NCI-H2196 treated with DMSO at 0.1 percent for 48 hours (cell line): ENCODE data around the gene SYCP1.
"Not testable (repeated sequence)": the region's sequence is repeated elsewhere in the genome, so short reads cannot be mapped to it uniquely, and the experiment has no call there.

Source experiments
- DNase-seq: peaks from one replicate; lab custom pipeline; 2025; ENCODE audit not compliant: unreplicated experiment; lab: John Stamatoyannopoulos, UW

SYCP1 gene

GRCh38 chr1:114976891-114977290 is 122.2 kb downstream of the SYCP1 start:
- no peak for DNase-seq

GRCh38 chr1:114979278-114979891 is 124.7 kb downstream of the SYCP1 start:
- DNase-seq: no peak

GRCh38 chr1:114982251-114982650 is 127.6 kb downstream of the SYCP1 start:
- DNase-seq: no peak

GRCh38 chr1:114986286-114986685 is 131.6 kb downstream of the SYCP1 start:
- no peak for DNase-seq

- DNase-seq: no peak
Measured at GRCh38 chr1:114988095-114988494, 133.4 kb downstream of the SYCP1 start.

GRCh38 chr1:114997510-114998289 is 143.0 kb downstream of the SYCP1 start:
- DNase-seq: no peak

GRCh38 chr1:115006191-115006590 is 151.5 kb downstream of the SYCP1 start:
- DNase-seq: no peak

GRCh38 chr1:115012006-115012405 is 157.3 kb downstream of the SYCP1 start:
- DNase-seq: no peak

GRCh38 chr1:115012434-115012833 is 157.8 kb downstream of the SYCP1 start:
- no peak for DNase-seq

- DNase-seq: no peak
Measured at GRCh38 chr1:115013792-115014191, 159.1 kb downstream of the SYCP1 start.

GRCh38 chr1:115019549-115019948 is 164.9 kb downstream of the SYCP1 start:
- not testable (repeated sequence) for DNase-seq

GRCh38 chr1:115021145-115021544 is 166.5 kb downstream of the SYCP1 start:
- no peak for DNase-seq

- DNase-seq: no peak
Measured at GRCh38 chr1:115023593-115023992, 168.9 kb downstream of the SYCP1 start.

- no peak for DNase-seq
Measured at GRCh38 chr1:115029526-115029925, 174.9 kb downstream of the SYCP1 start, which contains the start of gene TSHB. Gene TSHB (plus strand): TSS chr1:115029826. CDS start chr1:115033363, 3,537 bp downstream.

GRCh38 chr1:115031595-115031994 is 176.9 kb downstream of the SYCP1 start:
- DNase-seq: no peak

- DNase-seq: no peak
Measured at GRCh38 chr1:115035652-115036051, 181.0 kb downstream of the SYCP1 start.

- no peak for DNase-seq
Measured at GRCh38 chr1:115036814-115037507, 182.3 kb downstream of the SYCP1 start.

GRCh38 chr1:115040501-115040900 is 185.8 kb downstream of the SYCP1 start:
- no peak for DNase-seq

GRCh38 chr1:115041654-115042053 is 187.0 kb downstream of the SYCP1 start:
- no peak for DNase-seq
